Right lobe of liver (tissue), 4 donors: Measurements from ENCODE around the gene IL1RN.

Experiments used
- CTCF ChIP-seq, 4 donors: fragments of 200-600 bp in 3 of 4; fragments of 450-650 bp in 1 of 4; IDR thresholded peaks; one replicate each; pipeline versions ENCODE4 v1.5.1 to v1.8.0; 2016 to 2022; ENCODE audit warnings: antibody characterized with exemption in 4 of 4, mild to moderate bottlenecking in 2 of 4
- POLR2A ChIP-seq: fragments of 450-650 bp; IDR thresholded peaks from one replicate; pipeline ENCODE4 v1.6.1; 2017; ENCODE audit warnings: antibody characterized with exemption, mild to moderate bottlenecking
- donor health status: DM: no; HTN: no; CAD: no.
- donor health status: DM: no; HTN: no; CAD: no.
- donor health status: DM: no; HTN: yes; CAD: no.

DNA sequence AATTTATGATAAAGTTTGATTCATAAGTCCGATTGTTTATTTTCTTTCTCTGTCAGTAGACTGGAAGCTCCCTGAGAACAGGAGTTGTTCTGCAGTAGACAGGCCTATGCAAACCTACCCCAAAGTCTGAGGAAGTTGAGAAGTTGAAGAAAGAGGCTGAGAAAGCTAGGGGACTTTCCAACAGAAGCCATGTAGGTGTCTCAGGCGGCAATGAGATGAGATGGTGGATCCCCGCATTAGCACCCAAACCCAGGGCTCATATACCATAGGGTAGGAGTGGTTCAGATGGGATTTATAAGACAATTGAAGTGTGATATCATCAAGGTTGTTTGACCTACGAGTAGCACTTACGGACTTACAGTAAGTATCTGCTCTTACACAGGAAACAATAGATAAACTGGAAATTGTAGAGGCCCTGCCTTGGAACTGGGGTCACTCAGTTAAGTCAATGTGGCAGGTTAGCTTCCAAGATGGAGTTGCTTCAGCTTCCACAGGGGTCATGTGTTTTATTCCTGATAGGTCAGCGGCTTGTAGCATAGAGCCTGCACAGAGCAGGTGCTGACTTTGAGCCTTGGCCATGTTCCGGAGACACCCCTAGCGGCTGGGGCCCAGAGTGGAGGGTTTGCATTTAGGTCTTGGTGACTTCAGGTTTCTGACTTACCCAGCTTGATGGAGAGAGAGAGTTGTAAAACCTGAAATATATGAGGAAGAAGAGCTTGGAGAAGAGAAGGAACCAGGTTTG, 44.1 kb downstream of the IL1RN start:
- TF ChIP-seq CTCF (IDR thresholded peaks at IDR 0.05) (no peak), POLR2A (no peak)
